Testis (tissue), 3 donors: ENCODE results near the gene THAP4. TPM values are rescaled to one million over a fixed set of nuclear protein-coding genes. Genes with fewer than 3 reads are reported as not detected.

ENCODE experiments used
- DNase-seq: peaks from one replicate; pipeline ENCODE4 v3.0.0-alpha.2; 2019
- H3K27ac ChIP-seq, 2 donors: fragments of 200-600 bp; sonication (generic); one replicate each; pipeline ENCODE4 v1.5.1; 2019
- H3K27me3 ChIP-seq: fragments of 200-600 bp; sonication (generic); one replicate; pipeline ENCODE4 v1.5.1; 2019
- H3K36me3 ChIP-seq: fragments of 200-600 bp; sonication (generic); one replicate; pipeline ENCODE4 v1.5.1; 2017; ENCODE audit warnings: low read depth; ENCODE audit errors: missing control alignments
- H3K4me1 ChIP-seq: fragments of 200-600 bp; sonication (generic); one replicate; pipeline ENCODE4 v1.5.1; 2019
- H3K4me3 ChIP-seq, 2 donors: fragments of 200-600 bp; sonication (generic); one replicate each; pipeline ENCODE4 v1.5.1; 2017 to 2019
- H3K9me3 ChIP-seq: fragments of 200-600 bp; sonication (generic); one replicate; pipeline ENCODE4 v1.5.1; 2017
- POLR2A ChIP-seq: fragments of 450-650 bp; IDR thresholded peaks from one replicate; pipeline ENCODE4 v1.6.1; 2017; ENCODE audit warnings: antibody characterized with exemption, mild to moderate bottlenecking, moderate library complexity
- WGBS, 2 donors: methylation state at CpG; one replicate each; pipeline ENCODE4 v1.1.5; 2018; 5-methylcytosine and 5-hydroxymethylcytosine counted together
- intact Hi-C: fragments of 100-400 bp; cut with DNase I; formaldehyde crosslinking; loops from one replicate; pipeline ENCODE4 v1.15.1; 2023; ENCODE audit warnings: low total_unique reads
- polyA plus RNA-seq: library from polyadenylated mRNA; stranded (reverse); fragments of 350-450 nt; fragmentation: Illumina TruSeq; extraction: RNeasy Lipid Tissue Mini Kit (QIAGEN cat#74804); gene quantifications from one replicate; pipeline ENCODE4 v1.2.3, GENCODE V29; 2014; ENCODE audit warnings: low read depth, low replicate concordance; ENCODE audit not compliant: insufficient read depth
- total RNA-seq, 2 donors: library from RNA; depleted of rRNA; stranded (reverse); fragments of >200 nt; gene quantifications; one replicate each; pipeline ENCODE4 v1.2.3, GENCODE V29; 2016
- TF ChIP-seq, protein P1 (sequence below), 3 experiments: fragments of 450-650 bp in 2 of 3; fragments of 200-600 bp in 1 of 3; sonication (generic) in 1 of 3; IDR thresholded peaks; one replicate each; pipeline ENCODE4 v1.5.1; 2016 to 2019; ENCODE audit warnings: antibody characterized with exemption in 3 of 3, mild to moderate bottlenecking in 2 of 3, moderate library complexity in 1 of 3

THAP4 gene
- total and polyA plus RNA-seq, 3 donors from 2014 or later: 61.3 to 73.5 (median 73.5) TPM

DNA sequence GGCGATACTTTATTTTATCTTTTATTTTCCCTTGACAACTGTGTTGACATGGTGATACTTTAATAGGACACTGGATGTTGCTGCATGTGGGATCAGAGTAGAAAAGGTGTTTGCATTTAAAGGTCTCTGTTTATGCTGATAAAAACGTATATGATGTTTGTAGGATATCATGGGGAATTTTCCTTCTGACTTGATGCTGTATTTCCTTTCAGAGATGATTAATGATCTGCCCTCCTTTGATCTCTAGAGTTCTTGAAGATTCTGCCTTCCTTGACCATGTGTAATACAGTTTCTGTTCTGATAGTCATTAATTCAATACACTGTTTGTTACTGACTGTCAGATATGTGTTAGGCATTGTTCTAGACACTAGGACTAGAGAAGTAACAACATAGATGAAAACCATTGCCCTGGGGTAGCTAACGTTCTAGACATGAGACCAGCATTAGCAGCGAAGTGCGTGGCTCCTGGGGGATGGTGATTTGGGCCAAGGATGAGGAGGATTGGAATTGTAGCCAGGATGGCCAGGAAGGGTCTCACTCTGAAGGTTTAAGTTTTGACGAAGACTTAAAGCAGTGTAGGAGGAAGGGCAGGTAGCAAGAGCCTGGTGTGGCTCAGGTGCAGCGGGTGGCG lies 3.3 kb upstream of the THAP4 start:
- H3K27ac ChIP-seq: no peak overlapping the region
- DNase-seq: no peak
- intact Hi-C loops: no loop called here
- H3K36me3 ChIP-seq: no peaks in the 10 kb centered on the region
- H3K27me3 ChIP-seq: no peaks in the 10 kb centered on the region
- TF ChIP-seq, protein P1, sequence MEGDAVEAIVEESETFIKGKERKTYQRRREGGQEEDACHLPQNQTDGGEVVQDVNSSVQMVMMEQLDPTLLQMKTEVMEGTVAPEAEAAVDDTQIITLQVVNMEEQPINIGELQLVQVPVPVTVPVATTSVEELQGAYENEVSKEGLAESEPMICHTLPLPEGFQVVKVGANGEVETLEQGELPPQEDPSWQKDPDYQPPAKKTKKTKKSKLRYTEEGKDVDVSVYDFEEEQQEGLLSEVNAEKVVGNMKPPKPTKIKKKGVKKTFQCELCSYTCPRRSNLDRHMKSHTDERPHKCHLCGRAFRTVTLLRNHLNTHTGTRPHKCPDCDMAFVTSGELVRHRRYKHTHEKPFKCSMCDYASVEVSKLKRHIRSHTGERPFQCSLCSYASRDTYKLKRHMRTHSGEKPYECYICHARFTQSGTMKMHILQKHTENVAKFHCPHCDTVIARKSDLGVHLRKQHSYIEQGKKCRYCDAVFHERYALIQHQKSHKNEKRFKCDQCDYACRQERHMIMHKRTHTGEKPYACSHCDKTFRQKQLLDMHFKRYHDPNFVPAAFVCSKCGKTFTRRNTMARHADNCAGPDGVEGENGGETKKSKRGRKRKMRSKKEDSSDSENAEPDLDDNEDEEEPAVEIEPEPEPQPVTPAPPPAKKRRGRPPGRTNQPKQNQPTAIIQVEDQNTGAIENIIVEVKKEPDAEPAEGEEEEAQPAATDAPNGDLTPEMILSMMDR (IDR thresholded peaks at IDR 0.05): no peak
- H3K4me3 ChIP-seq: no peak overlapping the region
- H3K9me3 ChIP-seq: no peaks in the 10 kb centered on the region
- WGBS, 2 donors: 85% methylated on average over 8 of the region's 8 CpGs
- H3K4me1 ChIP-seq: peaks cover 11% of the 10 kb centered on the region

DNA sequence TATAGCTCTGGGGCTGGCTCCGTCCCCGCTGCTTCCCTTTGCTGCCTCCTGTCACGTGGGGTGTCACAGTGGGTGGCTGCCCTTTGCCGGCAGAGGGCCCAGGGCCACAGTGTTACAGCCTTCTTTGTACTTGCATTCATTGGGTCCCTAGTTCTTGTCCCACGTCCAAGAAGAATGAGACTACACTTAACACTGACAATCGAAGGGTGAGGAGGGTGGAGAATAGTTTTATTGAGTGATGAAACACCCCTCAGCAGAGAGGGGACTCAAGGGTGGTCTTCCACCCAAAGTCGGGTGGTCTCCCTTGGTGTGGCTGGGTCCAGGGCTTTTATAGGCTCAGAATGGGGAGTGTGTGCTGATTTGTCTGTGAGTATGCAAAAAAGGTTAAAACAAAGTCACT lies 2.4 kb upstream of the THAP4 start:
- no peak overlapping the region for H3K4me3 ChIP-seq
- no peak overlapping the region for H3K27ac ChIP-seq
- DNase-seq: no peak
- peaks cover 12% of the 10 kb centered on the region for H3K4me1 ChIP-seq
- no peaks in the 10 kb centered on the region for H3K27me3 ChIP-seq
- no peaks in the 10 kb centered on the region for H3K36me3 ChIP-seq
- intact Hi-C loops: no loop called here
- no peak for TF ChIP-seq POLR2A
- TF ChIP-seq, protein P1 (IDR thresholded peaks at IDR 0.05): no peak
- 83 to 87% methylated on average over 7 of the region's 7 CpGs for WGBS, 2 donors
- H3K9me3 ChIP-seq: no peaks in the 10 kb centered on the region

GRCh38 chr2:241638940-241639339 lies 2.0 kb upstream of the THAP4 start:
- WGBS, 2 donors: 54 to 70% methylated on average over 4 to 14 of the region's 14 CpGs
- intact Hi-C loops: no loop called here
- Histone ChIP-seq H3K4me3 (no peak overlapping the region), H3K4me1 (peaks cover 12% of the 10 kb centered on the region), H3K27me3 (no peaks in the 10 kb centered on the region), H3K9me3 (no peaks in the 10 kb centered on the region), H3K27ac (no peak overlapping the region), H3K36me3 (no peaks in the 10 kb centered on the region)
- no peak for DNase-seq
- no peak for TF ChIP-seq POLR2A
- TF ChIP-seq, protein P1 (IDR thresholded peaks at IDR 0.05): no peak

DNA sequence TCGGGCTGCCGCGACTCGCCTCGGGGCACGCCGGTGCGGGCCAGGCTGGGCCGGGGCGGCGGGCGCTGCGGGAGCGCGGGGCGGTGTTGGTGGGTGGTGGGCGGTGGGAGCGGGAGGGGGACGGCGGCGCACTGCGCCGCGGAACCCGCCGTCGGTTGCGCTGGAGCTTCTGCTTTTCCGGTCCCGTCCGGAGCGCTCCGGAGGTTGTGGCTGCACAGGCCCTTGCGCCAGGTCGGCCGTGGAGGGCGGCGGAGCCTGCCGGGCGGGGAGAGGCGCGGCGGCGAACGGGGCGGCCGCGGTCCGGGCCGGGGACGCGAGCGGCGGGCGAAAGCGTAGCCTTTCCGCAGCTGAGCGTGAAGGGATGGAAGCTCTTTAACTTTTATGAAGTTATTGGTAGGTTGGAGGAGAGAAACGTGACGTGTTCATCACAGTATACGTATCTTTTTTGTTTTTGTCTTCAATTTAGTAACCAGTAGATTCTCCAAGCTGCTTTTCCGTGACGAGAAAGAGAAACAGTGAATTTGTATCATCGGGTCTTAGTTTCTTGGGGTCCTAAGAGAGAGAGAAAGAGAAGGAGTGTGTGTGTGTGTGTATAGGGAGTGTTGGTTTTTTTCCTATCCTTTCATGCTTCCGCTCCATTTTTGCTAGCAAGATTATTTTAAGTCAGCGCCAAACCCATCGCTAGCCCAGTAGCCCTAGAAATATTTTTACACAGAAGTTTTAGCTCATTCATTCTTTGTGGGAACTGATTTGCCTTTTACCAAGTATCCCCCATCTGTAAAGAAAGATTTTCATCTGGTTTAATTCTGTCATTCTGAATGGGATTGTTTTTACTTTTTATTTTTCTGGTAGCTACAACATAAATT lies 1.1 kb upstream of the THAP4 start:
- peak overlapping the region; percentile 99 for H3K27ac ChIP-seq
- intact Hi-C loops: no loop called here
- no peaks in the 10 kb centered on the region for H3K9me3 ChIP-seq
- no peak for DNase-seq
- H3K27me3 ChIP-seq: no peaks in the 10 kb centered on the region
- peak overlapping the region; percentile 97 for H3K4me3 ChIP-seq
- TF ChIP-seq, protein P1 (IDR thresholded peaks at IDR 0.05): no peak
- TF ChIP-seq POLR2A: no peak
- WGBS, 2 donors: 1 to 2% methylated on average over 28 to 36 of the region's 67 CpGs
- peaks cover 12% of the 10 kb centered on the region for H3K4me1 ChIP-seq
- no peaks in the 10 kb centered on the region for H3K36me3 ChIP-seq
